TTC549 (cell line): ENCODE data around the gene FAT2.
"Not testable (repeated sequence)": the region's sequence is repeated elsewhere in the genome, so short reads cannot be mapped to it uniquely, and the experiment has no call there.

Source experiments
- FAIRE-seq: peaks from 2 replicates; lab custom pipeline; 2012; peaks lifted over from hg19 to GRCh38; lab: Jason Lieb, UNC

FAT2 gene

DNA sequence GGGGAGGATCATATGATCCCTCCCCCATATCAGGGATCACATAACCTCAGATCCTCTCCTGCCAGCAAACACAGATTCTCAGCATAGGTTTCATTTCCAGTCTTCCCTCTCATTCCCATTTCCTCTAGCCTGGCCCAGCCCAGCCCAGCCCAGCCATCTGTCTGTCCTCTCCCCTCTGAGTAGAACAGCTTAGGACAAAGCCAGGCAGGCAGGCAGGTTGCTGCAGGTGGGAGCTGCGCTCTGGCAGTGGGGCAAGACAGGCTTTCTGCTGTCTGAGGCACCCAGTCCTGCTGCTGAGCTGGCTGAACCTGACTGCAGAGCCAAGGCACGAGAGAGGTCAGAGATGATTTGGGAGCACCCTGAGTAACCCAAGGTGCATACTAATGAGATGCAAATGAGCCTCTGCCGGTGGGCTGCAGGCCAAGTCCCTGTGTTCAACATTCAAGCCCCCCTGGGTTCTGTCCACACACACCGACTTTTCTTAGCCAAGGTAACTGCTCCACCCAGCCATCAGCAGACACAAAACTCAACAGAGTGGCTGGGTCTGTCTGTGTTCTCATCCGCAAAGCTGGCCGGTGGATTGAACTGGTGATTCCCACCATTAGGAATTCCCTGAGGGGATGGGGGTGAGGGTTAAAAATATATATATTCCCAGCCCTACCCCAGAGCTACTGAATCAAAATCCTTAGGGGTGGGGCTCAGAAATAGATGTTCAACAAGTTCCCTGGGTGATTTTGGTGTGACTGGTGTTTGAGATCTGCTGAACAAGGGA, 9.1 kb downstream of the FAT2 start:
- FAIRE-seq: no peak

DNA sequence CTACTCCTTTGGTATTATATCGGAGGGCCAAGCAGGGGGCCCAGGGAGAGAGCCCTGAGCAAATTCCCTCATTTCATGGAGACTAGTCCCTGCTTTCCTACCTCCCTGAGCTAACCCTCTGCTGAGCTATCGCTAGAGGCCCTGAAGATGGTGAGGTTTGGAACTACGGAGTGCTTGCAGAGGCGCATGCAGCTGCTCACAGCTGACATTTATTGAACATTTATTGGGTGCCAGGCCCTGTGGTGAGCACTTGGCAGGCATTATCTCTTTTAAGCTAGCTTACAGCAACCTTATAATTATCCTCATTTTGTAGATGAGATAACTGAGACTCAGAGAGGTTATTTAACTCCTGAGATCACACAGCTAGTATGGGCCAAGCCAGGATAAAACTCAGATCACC, 9.8 kb downstream of the FAT2 start:
- no peak for FAIRE-seq

DNA sequence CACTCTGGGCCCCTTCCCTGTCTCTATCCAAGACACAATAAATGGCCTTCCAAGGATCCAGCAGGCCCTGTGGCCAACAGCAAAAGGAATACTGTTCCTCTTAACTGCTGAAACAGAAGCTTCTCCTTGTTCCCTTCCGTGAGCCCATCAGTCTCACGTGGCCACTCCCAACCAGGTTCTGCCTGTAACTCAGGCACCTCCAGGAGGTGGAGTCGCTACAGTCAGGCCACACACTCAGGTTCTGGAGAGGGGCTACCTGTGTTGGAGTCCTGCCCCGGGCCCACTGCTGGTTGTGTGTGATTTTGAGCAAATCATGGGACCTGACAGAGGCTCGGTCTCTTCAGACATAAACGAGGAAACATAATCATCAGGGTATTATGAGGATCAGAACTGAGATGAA, 10.3 kb downstream of the FAT2 start:
- FAIRE-seq: no peak

DNA sequence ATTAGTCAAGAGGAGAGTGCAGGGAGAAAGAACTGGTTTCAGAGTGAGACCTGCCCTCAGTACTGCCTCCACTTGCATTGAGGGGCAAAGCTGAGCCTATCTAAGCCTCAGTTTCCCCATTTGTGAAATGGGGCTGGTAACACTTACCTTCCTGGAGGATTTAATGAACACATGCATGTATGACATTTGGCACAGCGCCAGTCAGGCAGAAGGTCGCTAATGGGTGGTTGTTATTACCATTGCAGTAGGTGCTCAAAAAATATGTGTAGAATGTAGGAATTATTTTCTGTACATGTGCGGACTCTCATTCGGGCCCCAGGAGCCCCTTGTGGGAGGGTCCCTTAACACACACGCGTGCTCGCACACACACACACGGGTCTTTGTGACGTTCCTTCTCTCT, 10.9 kb downstream of the FAT2 start:
- FAIRE-seq: no peak

DNA sequence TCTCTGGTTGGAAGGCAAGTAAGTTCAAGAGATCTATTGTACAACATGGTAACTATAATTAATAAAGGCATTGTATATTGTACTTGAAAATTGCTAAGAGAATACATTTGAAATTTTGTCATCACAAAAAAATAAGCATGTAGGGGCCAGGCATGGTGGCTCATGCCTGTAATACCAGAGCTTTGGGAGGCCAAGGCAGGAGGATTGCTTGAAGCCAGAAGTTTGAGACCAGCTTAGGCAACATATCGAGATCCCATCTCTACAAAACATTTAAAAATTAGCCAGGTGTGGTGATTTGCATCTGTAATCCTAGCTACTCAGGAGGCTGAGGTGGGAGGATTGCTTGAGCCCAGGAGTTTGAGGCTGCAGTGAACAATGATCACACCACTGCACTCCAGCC, 12.0 kb downstream of the FAT2 start:
- not testable (repeated sequence) for FAIRE-seq

DNA sequence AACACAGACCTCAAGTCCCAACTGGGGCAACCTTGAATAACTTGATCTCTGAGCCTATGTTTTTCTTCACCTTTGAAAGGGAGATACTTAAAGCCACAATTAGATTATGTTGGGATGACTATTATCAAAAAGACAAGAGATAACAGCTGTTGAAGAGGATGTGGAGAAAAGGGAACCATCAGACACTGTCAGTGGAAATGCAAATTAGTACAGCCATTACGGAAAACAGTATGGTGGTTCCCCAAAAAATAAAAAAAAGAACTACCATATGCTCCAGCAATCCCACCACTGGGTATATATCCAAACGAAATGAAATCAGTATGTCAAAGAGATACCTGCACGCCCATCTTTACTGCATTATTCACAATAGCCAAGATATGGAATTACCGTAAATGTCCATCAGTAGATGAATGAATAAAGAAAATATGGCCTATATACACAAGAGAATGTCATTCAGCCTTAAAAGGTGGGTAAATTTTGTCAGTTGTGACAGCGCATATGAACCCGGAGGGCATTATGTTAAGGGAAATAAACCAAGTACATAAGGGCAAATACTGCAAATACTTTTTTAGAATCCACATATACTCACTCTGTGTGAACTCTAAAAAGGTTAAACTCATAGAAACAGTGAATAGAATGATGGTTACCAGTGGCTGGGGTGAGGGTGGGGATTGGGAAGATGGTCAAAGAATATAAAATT, 12.7 kb downstream of the FAT2 start:
- no peak for FAIRE-seq

DNA sequence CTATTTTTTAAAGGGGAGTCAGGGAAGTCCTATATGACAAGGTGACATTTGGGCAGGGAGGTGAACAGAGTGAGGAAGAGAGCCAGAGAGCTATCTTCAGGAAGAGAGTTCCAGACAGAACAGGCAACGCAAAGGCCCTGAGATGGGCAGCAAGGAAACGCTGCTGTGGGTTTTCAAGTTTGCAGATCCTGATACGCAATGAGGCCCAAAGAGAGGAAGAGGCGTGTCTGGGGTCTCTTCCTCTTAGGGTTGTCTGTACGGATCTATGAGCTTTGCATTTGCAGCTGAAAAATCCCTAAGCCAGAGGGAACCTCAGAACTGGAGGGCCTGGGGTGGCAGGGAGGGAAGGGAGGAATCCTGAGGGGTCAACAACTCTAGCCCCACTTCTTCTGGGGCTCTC, 13.6 kb downstream of the FAT2 start:
- FAIRE-seq: no peak

DNA sequence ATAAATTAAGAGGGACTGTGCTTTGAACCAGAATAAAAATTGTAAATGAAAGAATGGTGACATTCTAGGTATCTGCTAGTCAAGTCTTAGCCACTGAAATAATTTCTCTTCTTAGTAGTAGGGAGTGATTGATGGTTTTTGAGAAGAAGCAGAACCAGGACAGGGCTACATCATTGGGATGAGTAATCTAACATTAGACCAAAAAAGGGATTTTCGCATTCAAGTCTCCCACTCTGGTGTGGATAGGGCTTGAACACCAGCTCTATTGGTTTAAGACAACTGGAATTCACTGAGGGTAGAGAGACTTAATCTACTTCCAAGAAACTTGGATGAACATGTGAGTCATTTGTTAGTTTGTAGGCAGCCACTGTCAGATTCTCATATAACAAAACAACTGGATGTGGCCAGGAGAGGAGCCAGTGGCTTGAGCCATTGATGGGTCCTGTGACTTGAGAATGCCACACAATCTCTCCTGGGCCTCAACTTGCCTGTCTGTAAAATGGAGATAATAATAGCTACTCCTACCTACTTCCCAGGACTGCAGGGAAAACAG, 16.6 kb downstream of the FAT2 start:
- FAIRE-seq: no peak

DNA sequence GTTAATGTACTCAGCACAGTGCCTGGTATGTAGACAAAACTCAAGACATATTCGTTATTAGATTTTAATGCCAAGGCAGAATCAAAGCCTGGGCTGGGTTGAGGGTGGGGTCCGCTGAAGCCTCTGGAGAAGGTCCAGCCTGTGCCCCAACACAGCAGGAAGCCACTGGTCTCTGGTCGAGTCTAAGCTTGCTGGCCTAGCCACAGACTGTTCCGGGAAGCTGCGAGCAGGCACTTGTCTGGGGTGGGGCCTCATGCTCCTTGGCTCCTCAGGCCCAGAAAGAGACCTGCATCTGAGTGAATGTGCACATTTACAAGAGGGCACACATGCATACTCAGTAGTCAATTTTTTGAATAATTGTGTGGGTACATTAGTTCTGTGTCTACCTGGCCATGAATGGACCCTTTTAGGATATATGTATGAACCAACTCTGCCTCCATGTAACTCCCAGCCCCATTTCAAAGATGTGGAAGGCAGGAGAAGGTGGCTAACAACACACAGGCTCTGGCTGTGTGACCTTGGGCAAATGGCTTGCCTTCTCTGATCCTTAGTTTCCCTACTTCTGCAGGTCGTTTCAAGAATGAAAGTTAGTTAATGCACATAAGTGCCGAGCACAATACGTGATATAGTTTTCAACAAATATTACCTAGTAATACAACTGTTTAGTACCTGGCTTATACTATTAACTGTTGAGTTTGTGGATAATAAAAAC, 18.3 kb downstream of the FAT2 start:
- FAIRE-seq: no peak

DNA sequence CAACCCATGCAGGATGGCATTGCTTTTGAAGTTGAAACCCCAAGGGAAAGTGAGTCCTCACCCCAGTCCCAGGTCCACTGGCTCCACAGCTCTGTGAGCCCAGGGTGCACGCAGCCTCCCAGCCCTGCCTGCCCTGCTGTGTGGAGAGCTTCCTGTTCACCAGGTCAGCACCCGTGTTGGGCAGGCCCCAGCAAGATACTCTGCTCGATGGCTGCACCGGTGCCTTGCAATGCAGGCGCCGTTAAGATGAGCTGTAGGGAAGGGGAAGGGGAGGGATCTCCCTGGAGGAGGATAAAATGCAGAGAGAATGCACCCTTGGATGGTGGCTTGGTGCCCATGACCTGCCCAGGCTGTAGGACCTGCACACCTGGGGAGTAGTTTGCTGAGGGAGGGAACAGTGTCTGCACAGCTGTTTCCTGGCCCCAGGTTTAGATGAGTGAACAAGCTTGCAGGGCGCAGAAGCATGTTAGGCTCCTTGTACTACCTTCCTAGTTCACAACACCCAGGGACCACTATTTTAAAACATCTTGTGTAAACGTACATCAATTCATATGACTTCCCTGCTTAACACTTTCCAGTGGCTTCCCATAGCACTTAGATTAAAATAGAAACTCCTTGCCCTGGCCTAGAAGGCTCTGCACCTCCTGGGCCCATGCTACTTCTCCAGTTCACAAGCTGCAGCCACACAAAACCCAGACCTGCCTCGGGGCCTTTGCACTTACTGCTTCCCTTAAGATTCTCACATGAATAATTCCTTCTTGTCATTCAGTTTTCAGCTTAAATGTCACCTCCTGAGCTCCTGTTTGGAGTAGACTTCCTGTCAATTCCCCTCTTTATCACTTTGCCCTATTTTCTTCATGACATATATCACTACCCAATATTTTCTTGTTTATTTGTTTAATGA, 19.6 kb downstream of the FAT2 start:
- FAIRE-seq: no peak

DNA sequence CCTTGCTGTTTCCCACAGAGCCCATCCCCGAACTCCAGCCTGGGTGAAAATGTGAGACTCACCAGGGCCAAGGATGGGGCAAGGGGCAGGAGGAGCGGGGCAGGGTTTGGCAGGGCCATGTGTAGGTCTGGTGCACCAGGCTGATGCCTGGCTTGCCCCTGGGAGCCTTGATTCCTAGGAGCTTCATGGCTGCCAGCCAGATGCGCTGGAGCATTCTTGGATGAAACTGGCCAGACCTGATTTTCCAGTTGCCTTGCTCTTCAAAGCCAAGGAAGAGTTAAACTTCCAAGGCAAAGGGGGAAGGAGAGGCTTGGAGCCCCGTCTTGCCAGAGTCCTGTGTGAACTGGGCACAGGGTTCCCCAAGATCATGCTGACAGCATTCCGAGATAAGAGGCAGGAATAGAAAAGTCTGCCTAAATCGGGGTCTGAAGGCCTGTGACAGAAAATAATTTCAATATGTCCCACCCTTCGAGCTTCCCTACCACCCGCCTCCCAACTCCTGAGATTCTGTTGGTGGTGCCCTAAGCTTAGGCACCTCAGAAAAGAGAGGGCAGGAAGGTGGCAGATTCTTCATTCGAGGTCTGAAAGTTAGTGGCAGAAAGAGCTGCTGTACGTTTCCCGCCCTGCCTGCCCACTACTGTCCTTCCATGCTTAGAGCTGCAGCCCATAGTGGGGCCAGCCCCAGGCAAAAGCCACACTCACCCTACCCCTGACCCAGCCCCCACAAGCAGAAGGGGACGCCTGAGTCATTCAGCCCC, 20.4 kb downstream of the FAT2 start:
- FAIRE-seq: no peak

DNA sequence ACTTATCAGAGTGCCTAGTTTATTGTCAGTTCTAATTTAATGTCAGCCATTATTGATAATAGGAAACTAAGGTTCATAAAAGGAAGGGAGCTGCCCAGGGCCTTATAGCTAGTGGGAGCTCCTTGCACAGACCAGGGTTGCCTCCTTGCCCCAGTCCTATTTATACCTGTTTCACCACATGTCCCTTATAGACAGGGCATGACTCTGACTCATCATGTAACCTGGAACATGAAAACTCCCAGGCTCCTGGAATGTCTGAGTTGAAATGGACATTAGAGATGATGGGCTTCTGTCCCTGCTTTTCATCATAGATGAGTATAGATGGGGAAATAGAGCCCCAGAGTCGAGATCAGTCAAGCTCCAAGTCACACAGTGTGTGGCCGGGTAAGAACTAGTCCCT, 21.1 kb downstream of the FAT2 start:
- no peak for FAIRE-seq

DNA sequence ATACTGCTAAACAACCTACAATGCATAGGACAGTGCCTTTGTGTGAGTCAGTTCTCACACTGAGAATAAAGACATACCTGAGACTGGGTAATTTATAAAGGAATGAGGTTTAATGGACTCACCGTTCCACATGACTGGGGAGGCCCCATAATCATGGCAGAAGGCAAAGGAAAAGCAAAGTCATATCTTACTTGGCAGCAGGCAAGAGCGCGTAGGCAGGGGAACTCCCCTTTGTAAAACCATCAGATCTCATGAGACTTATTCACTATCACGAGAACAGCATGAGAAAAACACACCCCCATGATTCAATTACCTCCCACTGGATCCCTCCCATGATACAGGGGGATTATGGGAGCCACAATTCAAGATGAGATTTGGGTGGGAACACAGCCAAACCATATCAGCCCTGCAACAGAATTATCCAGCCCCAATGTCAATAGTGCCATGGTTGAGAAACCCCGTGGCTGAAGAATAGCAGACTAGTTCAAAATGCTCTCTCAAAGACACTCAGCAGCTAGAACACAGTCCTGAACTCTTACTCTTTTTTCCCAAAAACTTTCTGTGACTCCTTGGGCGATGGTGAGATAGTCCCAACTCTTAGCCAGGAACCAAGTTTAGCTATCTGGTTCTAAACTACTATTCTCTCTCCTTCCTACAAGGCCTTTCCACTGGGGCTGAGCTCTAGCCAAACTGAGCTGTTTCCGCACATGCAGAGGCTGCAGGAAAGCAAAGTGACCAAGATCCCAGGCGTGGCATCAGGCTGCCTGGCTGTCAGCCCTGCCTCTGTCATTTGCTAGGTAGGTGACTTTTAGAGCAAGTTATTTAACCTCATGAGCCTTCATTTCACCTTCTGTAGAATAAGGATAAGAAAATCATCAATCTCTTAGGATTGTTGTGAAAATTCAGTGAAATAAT, 21.7 kb downstream of the FAT2 start:
- no peak for FAIRE-seq

DNA sequence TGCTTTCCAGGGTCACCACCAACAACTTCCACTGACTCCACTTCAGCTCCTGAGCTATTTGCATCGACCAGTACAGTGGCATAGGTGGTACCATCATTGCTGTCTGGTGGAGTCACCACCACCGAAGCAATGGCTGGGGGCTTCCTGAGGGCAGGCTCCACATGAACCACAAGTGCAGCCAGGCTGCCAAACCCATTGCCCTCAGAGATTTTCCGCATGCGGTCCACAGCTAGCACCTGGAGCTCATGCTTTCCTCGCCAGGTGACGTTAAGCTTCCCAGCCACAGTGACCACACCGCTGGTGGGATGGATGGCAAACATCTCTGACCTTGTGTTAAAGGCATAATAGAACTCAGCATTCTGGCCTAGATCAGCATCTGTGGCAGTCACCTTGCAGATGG, 23.1 kb downstream of the FAT2 start:
- FAIRE-seq: no peak

DNA sequence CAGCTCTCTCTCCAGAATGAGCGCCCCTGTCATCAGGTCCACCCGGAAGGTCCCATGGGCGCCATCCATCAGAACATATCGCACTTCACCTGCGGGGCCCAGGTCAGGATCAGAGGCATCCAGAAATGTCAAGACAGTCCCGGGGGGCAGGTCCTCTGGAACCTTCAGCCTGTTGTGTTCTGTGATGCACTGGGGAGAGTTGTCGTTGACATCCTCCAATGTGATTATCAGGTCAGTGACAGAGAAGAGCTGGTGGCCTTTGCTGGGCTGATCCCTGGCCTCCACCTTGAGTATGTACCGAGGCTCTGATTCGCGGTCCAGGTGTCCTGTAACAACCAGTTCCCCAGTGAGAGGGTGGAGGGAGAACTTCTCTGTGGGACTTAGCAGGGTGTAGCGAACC, 25.2 kb downstream of the FAT2 start:
- FAIRE-seq: no peak

DNA sequence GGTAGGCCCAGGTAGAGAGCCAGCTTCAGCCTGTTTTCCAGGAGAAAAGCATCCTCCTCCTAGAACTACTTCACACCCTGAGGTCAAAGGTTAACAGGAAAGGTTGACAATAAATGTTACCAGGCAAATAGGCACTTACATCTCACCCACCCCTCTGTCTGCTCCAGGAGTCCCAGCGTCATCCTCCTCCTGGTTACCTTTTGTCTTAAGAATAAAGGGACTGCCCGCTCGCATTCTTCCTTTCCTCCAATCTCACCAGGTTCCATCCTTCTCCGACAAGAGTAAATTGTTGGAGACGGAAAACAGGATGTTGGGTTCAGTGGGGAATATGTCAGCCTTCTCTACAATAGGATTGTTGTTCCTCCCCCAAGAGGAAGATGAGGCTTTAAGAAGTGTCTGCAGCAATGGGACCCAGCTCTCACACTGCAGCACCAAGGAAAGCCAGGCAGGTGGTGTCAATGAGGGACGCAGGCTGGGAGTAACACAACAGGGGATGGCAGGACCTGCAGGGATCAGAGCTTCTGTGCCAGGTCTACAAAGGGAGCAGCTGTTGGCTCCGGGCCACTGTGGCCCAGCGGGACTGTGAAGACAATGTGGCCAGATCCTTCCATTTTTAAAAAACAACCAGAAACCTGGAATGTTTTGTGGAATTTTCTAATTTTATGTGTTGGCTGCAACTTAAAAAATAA, 29.0 kb downstream of the FAT2 start:
- no peak for FAIRE-seq

DNA sequence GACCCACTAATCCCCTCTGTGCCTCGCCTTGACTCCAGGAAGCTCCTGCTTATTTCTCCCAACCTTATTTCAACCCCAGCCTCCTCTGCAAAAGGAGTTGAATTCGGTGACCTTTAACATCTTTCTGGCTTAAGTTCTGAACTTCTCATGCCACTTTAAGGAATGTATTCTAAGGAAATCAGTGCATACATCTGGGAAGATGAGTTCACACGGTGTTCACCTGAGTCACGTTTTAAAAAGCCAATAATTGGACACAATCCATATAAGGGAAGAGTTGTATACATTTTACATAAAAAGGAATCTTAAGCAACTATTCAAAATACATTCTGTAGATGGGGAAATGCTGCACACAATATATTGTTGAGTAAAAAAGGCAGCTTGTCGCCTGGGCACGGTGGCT, 33.2 kb downstream of the FAT2 start:
- FAIRE-seq: no peak

DNA sequence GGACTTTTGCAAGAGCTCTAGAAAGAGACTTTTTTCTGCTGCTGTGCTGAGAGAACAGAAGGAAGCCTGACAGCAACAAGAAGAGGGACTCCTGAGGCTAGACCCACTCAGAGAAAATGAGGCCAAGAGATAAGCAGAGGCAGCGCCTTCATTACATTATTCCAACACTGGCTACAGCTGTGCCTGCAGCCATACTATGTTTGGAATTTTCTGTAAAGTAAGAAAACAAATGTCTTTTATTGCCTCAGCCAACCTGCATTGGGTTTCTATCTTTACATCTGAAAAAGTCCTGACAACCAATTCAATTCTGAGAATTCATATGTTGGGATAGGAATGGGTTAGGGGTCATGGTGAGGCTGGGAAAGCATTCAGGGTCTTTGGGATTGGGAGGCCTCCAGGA, 33.7 kb downstream of the FAT2 start:
- FAIRE-seq: no peak

DNA sequence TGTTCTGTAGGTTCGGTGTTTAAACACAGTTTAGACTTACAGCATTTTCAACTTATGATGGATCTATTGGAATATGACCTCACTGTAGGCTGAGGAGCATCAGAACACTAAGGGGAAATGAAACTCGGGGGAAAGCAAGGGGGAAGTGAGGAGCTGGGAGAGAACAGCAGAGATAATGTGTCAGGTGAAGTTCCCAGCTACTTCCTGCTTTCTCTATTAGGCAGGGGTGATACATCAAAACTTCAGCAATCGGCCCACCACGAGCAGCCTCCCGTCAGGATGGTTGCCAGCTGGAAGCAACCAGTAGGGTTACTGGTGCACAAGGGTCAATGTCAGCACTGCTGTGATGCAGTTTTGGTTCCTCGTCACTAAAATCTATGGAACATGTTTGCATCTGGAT, 34.3 kb downstream of the FAT2 start:
- FAIRE-seq: no peak
